IMR-90 (cell line): ENCODE data around the gene TCAP. TPM values are rescaled to one million over a fixed set of nuclear protein-coding genes. Genes with fewer than 3 reads are reported as not detected.

Experiments used
- ATAC-seq: fragments of 200-7000 bp; cut with Tn5 transposase; 2 replicates; pipeline ENCODE4 v1.9.1; 2020; ENCODE audit warnings: low read depth, mild to moderate bottlenecking, moderate library complexity
- BruUV-seq: library from RNA; stranded (reverse); fragments of 400-500 nt; replicated peaks from 2 replicates; lab custom pipeline; 2021; lab: Mats Ljungman, UMichigan
- CTCF ChIA-PET: fragments of 300-600 bp; formaldehyde crosslinking; extraction: SDS; loops from one replicate; lab custom pipeline; 2021; ENCODE audit warnings: antibody characterized with exemption; lab: Yijun Ruan, JAX
- POLR2A ChIA-PET: fragments of 300-600 bp; sonication (Branson Sonifier 250); formaldehyde crosslinking; loops from one replicate; lab custom pipeline; 2022; ENCODE audit warnings: antibody characterized with exemption; ENCODE audit not compliant: unreplicated experiment; lab: Charles Lee
- DNase-seq: peaks from one replicate; pipeline ENCODE4 v3.0.0; 2013
- H2AFZ ChIP-seq: replicated peaks from 2 replicates; pipeline ENCODE3; 2013; ENCODE audit warnings: low read length, mild to moderate bottlenecking; ENCODE audit not compliant: poor library complexity
- H2AK5ac ChIP-seq: 2 replicates; pipeline ENCODE4 v1.6.1; 2013; ENCODE audit warnings: low read depth, low read length, inconsistent platforms
- H2AK9ac ChIP-seq: replicated peaks from 2 replicates; pipeline ENCODE3; 2013; ENCODE audit warnings: mild to moderate bottlenecking, low read depth, low read length, moderate library complexity; ENCODE audit not compliant: poor library complexity
- H2BK120ac ChIP-seq: 2 replicates; pipeline ENCODE4 v1.6.1; 2013; ENCODE audit warnings: low read depth, low read length, inconsistent platforms
- H2BK15ac ChIP-seq: 3 replicates; pipeline ENCODE4 v1.6.1; 2013; ENCODE audit warnings: low read depth, low read length, inconsistent platforms
- H2BK20ac ChIP-seq: 2 replicates; pipeline ENCODE4 v1.6.1; 2013; ENCODE audit warnings: low read depth, mild to moderate bottlenecking, inconsistent platforms, low read length, moderate library complexity
- H2BK5ac ChIP-seq: 2 replicates; pipeline ENCODE4 v1.6.1; 2013; ENCODE audit warnings: mild to moderate bottlenecking, low read depth, low read length, inconsistent platforms; ENCODE audit not compliant: poor library complexity, severe bottlenecking
- H3K14ac ChIP-seq: replicated peaks from 2 replicates; pipeline ENCODE4 v1.6.1; 2013; ENCODE audit warnings: low read depth, low read length, inconsistent platforms
- H3K18ac ChIP-seq: 2 replicates; pipeline ENCODE4 v1.6.1; 2013; ENCODE audit warnings: low read depth, low read length, control low read depth
- H3K23ac ChIP-seq: 2 replicates; pipeline ENCODE4 v1.6.1; 2013; ENCODE audit warnings: low read depth, low read length, inconsistent platforms
- H3K27ac ChIP-seq: 2 replicates; pipeline ENCODE4 v1.5.1; 2013; ENCODE audit warnings: mild to moderate bottlenecking, control low read depth, low read length; ENCODE audit not compliant: insufficient read depth
- H3K27me3 ChIP-seq: 2 replicates; pipeline ENCODE4 v1.6.1; 2013; ENCODE audit warnings: low read length; ENCODE audit not compliant: control insufficient read depth, insufficient read depth
- H3K36me3 ChIP-seq: 2 replicates; pipeline ENCODE4 v1.6.1; 2013; ENCODE audit warnings: low read length, mixed read lengths; ENCODE audit not compliant: control insufficient read depth, insufficient read depth
- H3K4ac ChIP-seq: 2 replicates; pipeline ENCODE4 v1.6.1; 2013; ENCODE audit warnings: low read depth, low read length, inconsistent platforms
- H3K4me1 ChIP-seq: 2 replicates; pipeline ENCODE4 v1.6.1; 2013; ENCODE audit warnings: low read length, mixed read lengths; ENCODE audit not compliant: control insufficient read depth, insufficient read depth
- H3K4me2 ChIP-seq: 2 replicates; pipeline ENCODE4 v1.6.1; 2013; ENCODE audit warnings: low read depth, mild to moderate bottlenecking, control low read depth, low read length, moderate library complexity
- H3K4me3 ChIP-seq: 2 replicates; pipeline ENCODE4 v1.5.1; 2013; ENCODE audit warnings: low read depth, mild to moderate bottlenecking, control low read depth, low read length, moderate library complexity; ENCODE audit not compliant: insufficient read depth
- H3K56ac ChIP-seq: 2 replicates; pipeline ENCODE4 v1.6.1; 2013; ENCODE audit warnings: low read length, inconsistent platforms; ENCODE audit not compliant: insufficient read depth; ENCODE audit errors: extremely low read depth
- H3K79me1 ChIP-seq, 2 experiments: 2 replicates each; pipeline ENCODE4 v1.6.1; 2013; ENCODE audit warnings: low read length in 2 of 2, inconsistent platforms in 1 of 2, low read depth in 1 of 2
- H3K9ac ChIP-seq: 2 replicates; pipeline ENCODE4 v1.6.1; 2013; ENCODE audit warnings: low read depth, low read length, control low read depth
- H3K9me1 ChIP-seq: 2 replicates; pipeline ENCODE4 v1.6.1; 2013; ENCODE audit warnings: low read length, inconsistent platforms; ENCODE audit not compliant: insufficient read depth
- H3K9me3 ChIP-seq: 2 replicates; pipeline ENCODE4 v1.6.1; 2013; ENCODE audit warnings: low read length; ENCODE audit not compliant: control insufficient read depth, insufficient read depth
- H4K20me1 ChIP-seq: 2 replicates; pipeline ENCODE4 v1.6.1; 2013; ENCODE audit warnings: low read length, inconsistent platforms; ENCODE audit not compliant: insufficient read depth
- H4K5ac ChIP-seq: 2 replicates; pipeline ENCODE4 v1.6.1; 2013; ENCODE audit warnings: mild to moderate bottlenecking, low read depth, low read length, control low read depth
- H4K8ac ChIP-seq, 2 experiments: 2 replicates each; pipeline ENCODE4 v1.6.1; 2013; ENCODE audit warnings: low read depth in 2 of 2, low read length in 2 of 2, control low read depth in 1 of 2, inconsistent platforms in 1 of 2
- H4K91ac ChIP-seq: 2 replicates; pipeline ENCODE4 v1.6.1; 2013; ENCODE audit warnings: low read depth, low read length, inconsistent platforms; ENCODE audit not compliant: insufficient read depth
- FOS ChIP-seq: fragments of 150-350 bp; IDR thresholded peaks from 2 replicates; pipeline ENCODE4 v1.6.1; 2016; ENCODE audit warnings: low read depth, low read length
- POLR2A ChIP-seq: IDR thresholded peaks from 2 replicates; pipeline ENCODE4 v1.6.1; 2012; ENCODE audit warnings: mild to moderate bottlenecking, low read depth, low read length
- WGBS, 2 experiments: methylation state at CpG; one replicate each; pipeline versions ENCODE4 v1.1.5 to v1.1.7; 2013; ENCODE audit warnings: missing lambda C conversion rate in 2 of 2; ENCODE audit not compliant: insufficient read length in 1 of 2; ENCODE audit errors: extremely low coverage in 2 of 2; 5-methylcytosine and 5-hydroxymethylcytosine counted together
- dilution Hi-C: fragments of 300-500 bp; cut with HindIII; formaldehyde crosslinking; loops from one replicate; pipeline ENCODE4 v1.14.3; 2018; ENCODE audit warnings: low sequenced_read_pairs; ENCODE audit not compliant: unreplicated experiment
- in situ Hi-C: fragments of 300-500 bp; cut with MboI; formaldehyde crosslinking; loops from 3 replicates; pipeline ENCODE4 v1.14.3; 2019; ENCODE audit warnings: low sequenced_read_pairs, inconsistent platforms, mixed read lengths
- intact Hi-C: fragments of 100-400 bp; cut with micrococcal nuclease; formaldehyde crosslinking; loops from 2 replicates; pipeline ENCODE4 v1.10.0; 2022
- polyA plus RNA-seq, 3 experiments: library from polyadenylated mRNA; depleted of rRNA; stranded (reverse); fragments of >200 nt; gene quantifications; 2 replicates each; pipeline ENCODE4 v1.2.3, GENCODE V29; 2012; ENCODE audit warnings: low replicate concordance in 1 of 3
- total RNA-seq: library from RNA; depleted of rRNA; stranded (reverse); fragments of >200 nt; gene quantifications from 2 replicates; pipeline ENCODE4 v1.2.3, GENCODE V29; 2012

Gene TCAP
- total and polyA plus RNA-seq, 2 of the 4 experiments (the other 2 are of a cell fraction) = under 0.01 to 0.21 TPM

GRCh38 chr17:39643271-39643670 is 21.9 kb upstream of the TCAP start:
- intact Hi-C loops (no loop called here), dilution Hi-C loops (no loop called here), in situ Hi-C loops (no loop called here)
- Histone ChIP-seq H4K5ac (no peak overlapping the region), H3K9ac (no peak overlapping the region), H3K36me3 (no peaks in the 10 kb centered on the region), H4K91ac (no peak overlapping the region), H4K8ac (peak overlapping the region in 1 of 2 experiments; percentile 29; a peak in 1 of 4 replicates), H3K56ac (no peak overlapping the region), H3K9me1 (peaks cover 36% of the 10 kb centered on the region), H3K18ac (no peak overlapping the region), H3K14ac (no peak overlapping the region), H2BK20ac (no peak overlapping the region), H3K9me3 (no peaks in the 10 kb centered on the region), H3K27me3 (no peaks in the 10 kb centered on the region), H2AK5ac (peak overlapping the region; percentile 52), H4K20me1 (peaks cover 63% of the 10 kb centered on the region), H3K79me1 (peaks cover 34 to 88% of the 10 kb centered on the region in 2 experiments), H3K27ac (no peak overlapping the region), H3K4me1 (peaks cover 15% of the 10 kb centered on the region), H3K4ac (no peak overlapping the region), H2BK5ac (no peak overlapping the region), H2AFZ (no peak overlapping the region), H3K4me2 (no peak overlapping the region), H2BK120ac (no peak overlapping the region), H3K23ac (no peak overlapping the region), H2BK15ac (no peak overlapping the region), H2AK9ac (peak overlapping the region; percentile 23), H3K4me3 (no peak overlapping the region)
- ChIA-PET CTCF (interaction anchor here (1.0 kb wide), 1 partner anchor 20 kb away, joined by 3 read pairs; no protein-coding TSS in a partner anchor), POLR2A (no interaction called here)
- 80% methylated on average over 1 of the region's 4 CpGs; no CpG with 5 or more reads in 1 of the 2 experiments for WGBS, 2 experiments
- BruUV-seq = no TSS peak
- ATAC-seq (peak; percentile 67), DNase-seq (peak; percentile 34)
- TF ChIP-seq POLR2A (no peak), FOS (peak; percentile 38; the same call in 1 of the 2 replicates)
